ENCODE data around the gene BAZ1B. TPM values are rescaled to one million over a fixed set of nuclear protein-coding genes. Genes with fewer than 3 reads are reported as not detected.
"Not testable (repeated sequence)": the region's sequence is repeated elsewhere in the genome, so short reads cannot be mapped to it uniquely, and the experiment has no call there.

BAZ1B gene
- total RNA-seq, 4 donors from 2014 or later: 18.8 to 40.4 (median 27.4) TPM

GRCh38 chr7:73567846-73568685 is 46.0 kb upstream of the BAZ1B start:
- H3K27me3 ChIP-seq: no peaks in the 10 kb centered on the region
- DNase-seq: no peak
- no peaks in the 10 kb centered on the region for H3K9me3 ChIP-seq
- no peak overlapping the region for H3K4me3 ChIP-seq
- TF ChIP-seq CTCF (IDR thresholded peaks at IDR 0.05) (no peak), POLR2A (IDR thresholded peaks at IDR 0.05) (no peak)
- peaks cover 32 to 54% (median 33%) of the 10 kb centered on the region in 3 donors for H3K36me3 ChIP-seq
- no peak overlapping the region for H3K27ac ChIP-seq
- intact Hi-C loops (cut with DNase I): no loop called here
- 60% methylated on average over 11 to 12 of the region's 12 CpGs for WGBS, 2 donors
- peaks cover 0 to 8% (median 0%) of the 10 kb centered on the region in 3 donors for H3K4me1 ChIP-seq

- no peak for TF ChIP-seq CTCF (IDR thresholded peaks at IDR 0.05)
- TF ChIP-seq POLR2A (IDR thresholded peaks at IDR 0.05): no peak
- intact Hi-C loops (cut with DNase I): no loop called here
- Histone ChIP-seq H3K36me3 (peaks cover 22 to 45% (median 25%) of the 10 kb centered on the region in 3 donors), H3K27me3 (no peaks in the 10 kb centered on the region), H3K4me1 (peaks cover 0 to 8% (median 0%) of the 10 kb centered on the region in 3 donors), H3K4me3 (no peak overlapping the region), H3K27ac (no peak overlapping the region), H3K9me3 (no peaks in the 10 kb centered on the region)
- no peak for DNase-seq
- 90% methylated on average over 2 to 3 of the region's 4 CpGs for WGBS, 2 donors
These were observed 45.0 kb upstream of the BAZ1B start for GRCh38 chr7:73567140-73567539.

GRCh38 chr7:73566431-73566830 is 44.3 kb upstream of the BAZ1B start:
- Histone ChIP-seq H3K36me3 (peaks cover 15 to 38% (median 18%) of the 10 kb centered on the region in 3 donors), H3K4me3 (peak overlapping the region in 2 of 4 donors; percentile 14 to 55)
- H3K27me3 ChIP-seq; DNase-seq; H3K4me1 ChIP-seq; H3K27ac ChIP-seq; H3K9me3 ChIP-seq; intact Hi-C loops (cut with DNase I): not testable (repeated sequence)

- Histone ChIP-seq H3K9me3 (no peaks in the 10 kb centered on the region), H3K4me3 (peak overlapping the region in 3 of 4 donors; percentile 14 to 55 (median 15)), H3K27me3 (no peaks in the 10 kb centered on the region), H3K36me3 (peaks cover 9 to 32% (median 11%) of the 10 kb centered on the region in 3 donors), H3K27ac (no peak overlapping the region), H3K4me1 (peaks cover 0 to 8% (median 0%) of the 10 kb centered on the region in 3 donors)
- no peak for TF ChIP-seq CTCF (IDR thresholded peaks at IDR 0.05)
- TF ChIP-seq POLR2A (IDR thresholded peaks at IDR 0.05): no peak
- WGBS, 2 donors: 30 to 42% methylated on average over 7 of the region's 7 CpGs
- intact Hi-C loops (cut with DNase I): no loop called here
- no peak for DNase-seq
These were observed 43.7 kb upstream of the BAZ1B start for GRCh38 chr7:73565675-73566340.

- no peak for TF ChIP-seq POLR2A (IDR thresholded peaks at IDR 0.05)
- no peak for TF ChIP-seq CTCF (IDR thresholded peaks at IDR 0.05)
- intact Hi-C loops (cut with DNase I): no loop called here
These were observed 38.2 kb upstream of the BAZ1B start for GRCh38 chr7:73560109-73560835.

More at GRCh38 chr7:73560109-73560835, 38.2 kb upstream of the BAZ1B start:
- H3K9me3 ChIP-seq: no peaks in the 10 kb centered on the region
- H3K4me3 ChIP-seq: no peak overlapping the region
- H3K27ac ChIP-seq: no peak overlapping the region
- no peaks in the 10 kb centered on the region for H3K27me3 ChIP-seq
- H3K36me3 ChIP-seq: no peaks in the 10 kb centered on the region
- 50 to 55% methylated on average over 11 of the region's 11 CpGs for WGBS, 2 donors
- no peak for DNase-seq
- H3K4me1 ChIP-seq: peaks cover 0 to 22% (median 13%) of the 10 kb centered on the region in 3 donors

Measured in esophagus squamous epithelium (tissue), 5 donors.